ENCODE data around the gene D2HGDH.

GRCh38 chr2:241752689-241753276, 18.4 kb downstream of the D2HGDH start:
- TF ChIP-seq CTCF (IDR thresholded peaks at IDR 0.05; ENCODE audit: borderline replicate concordance, extremely low read depth, low read length, poor library complexity, severe bottlenecking) (no peak), EZH2 (IDR thresholded peaks at IDR 0.05; ENCODE audit: borderline replicate concordance, low read depth, low read length, severe bottlenecking) (no peak)
